Liver (tissue), 10 donors: ENCODE results near the gene CIB4. TPM values are rescaled to one million over a fixed set of nuclear protein-coding genes. Genes with fewer than 3 reads are reported as not detected.

Experiments used
- DNase-seq: peaks from one replicate; pipeline ENCODE4 v3.0.0-alpha.2; 2017; ENCODE audit warnings: low spot score
- H3K27ac ChIP-seq, 2 donors: one replicate each; pipeline ENCODE4 v1.7.0; 2013; ENCODE audit warnings: inconsistent platforms in 2 of 2, low read length in 2 of 2, control low read depth in 1 of 2, low read depth in 1 of 2, mild to moderate bottlenecking in 1 of 2
- H3K27me3 ChIP-seq, 4 donors: one replicate each; pipeline versions ENCODE4 v1.6.1 to v1.7.0; 2013; ENCODE audit warnings: low read length in 3 of 4, inconsistent platforms in 1 of 4, mild to moderate bottlenecking in 1 of 4, moderate library complexity in 1 of 4; ENCODE audit not compliant: control insufficient read depth in 4 of 4, insufficient read depth in 4 of 4
- H3K36me3 ChIP-seq, 4 donors: one replicate each; pipeline versions ENCODE4 v1.6.1 to v1.7.0; 2013; ENCODE audit warnings: low read length in 3 of 4, mild to moderate bottlenecking in 3 of 4, low read depth in 1 of 4, moderate library complexity in 1 of 4; ENCODE audit not compliant: control insufficient read depth in 4 of 4, insufficient read depth in 3 of 4
- H3K4me1 ChIP-seq, 4 donors: one replicate each; pipeline versions ENCODE4 v1.6.1 to v1.7.0; 2013; ENCODE audit warnings: low read length in 3 of 4, mild to moderate bottlenecking in 3 of 4, moderate library complexity in 1 of 4; ENCODE audit not compliant: control insufficient read depth in 4 of 4, insufficient read depth in 4 of 4
- H3K4me3 ChIP-seq, 3 donors: one replicate each; pipeline versions ENCODE4 v1.6.1 to v1.7.0; 2013; ENCODE audit warnings: low read length in 3 of 3, control low read depth in 1 of 3, low read depth in 1 of 3, mild to moderate bottlenecking in 1 of 3
- H3K9ac ChIP-seq, 2 donors: one replicate each; pipeline ENCODE4 v1.7.0; 2013; ENCODE audit warnings: low read length in 2 of 2, mild to moderate bottlenecking in 2 of 2, moderate library complexity in 2 of 2, control low read depth in 1 of 2, low read depth in 1 of 2
- H3K9me3 ChIP-seq, 4 donors: one replicate each; pipeline versions ENCODE4 v1.6.1 to v1.7.0; 2013; ENCODE audit warnings: low read length in 3 of 4; ENCODE audit not compliant: control insufficient read depth in 4 of 4
- CTCF ChIP-seq: fragments of 150-350 bp; IDR thresholded peaks from 2 replicates; pipeline ENCODE4 v1.5.1; 2017; ENCODE audit warnings: improper control_type of control experiment, low read depth, low read length; ENCODE audit not compliant: missing input control
- EGR1 ChIP-seq, 2 donors: IDR thresholded peaks; 2 replicates each; pipeline ENCODE4 v1.6.1; 2016 to 2018; ENCODE audit warnings: antibody characterized with exemption in 2 of 2, low read depth in 2 of 2
- FOXA1 ChIP-seq: IDR thresholded peaks from 2 replicates; pipeline ENCODE4 v1.6.1; 2016; ENCODE audit warnings: antibody characterized with exemption
- FOXA2 ChIP-seq: IDR thresholded peaks from 2 replicates; pipeline ENCODE4 v1.6.1; 2016; ENCODE audit warnings: antibody characterized with exemption
- HNF4A ChIP-seq, 2 donors: conservative IDR thresholded peaks; 2 replicates each; pipeline ENCODE4 v1.6.1; 2016; ENCODE audit warnings: antibody characterized with exemption in 2 of 2, mild to moderate bottlenecking in 2 of 2
- HNF4G ChIP-seq: IDR thresholded peaks from 2 replicates; pipeline ENCODE4 v1.6.1; 2016; ENCODE audit warnings: antibody characterized with exemption
- RAD21 ChIP-seq, 2 donors: IDR thresholded peaks; 2 replicates each; pipeline ENCODE4 v1.6.1; 2016; ENCODE audit warnings: antibody characterized with exemption in 2 of 2, mild to moderate bottlenecking in 2 of 2
- SP1 ChIP-seq: IDR thresholded peaks from 2 replicates; pipeline ENCODE4 v1.6.1; 2018; ENCODE audit warnings: antibody characterized with exemption, mild to moderate bottlenecking
- YY1 ChIP-seq: IDR thresholded peaks from 2 replicates; pipeline ENCODE4 v1.6.1; 2016; ENCODE audit warnings: antibody characterized with exemption, mild to moderate bottlenecking
- WGBS: extraction: QIAGEN DNeasy Blood & Tissue Kit; methylation state at CpG from one replicate; pipeline ENCODE4 v1.1.7; 2013; 5-methylcytosine and 5-hydroxymethylcytosine counted together
- polyA plus RNA-seq, 2 donors: library from polyadenylated mRNA; stranded (reverse) in 1 of 2; unstranded in 1 of 2; fragments of 200-250 nt in 1 of 2; fragments of >200 nt in 1 of 2; fragmentation: Nextera tagmentation in 1 of 2; extraction: Ambion mirVana in 1 of 2; gene quantifications; one replicate each; pipeline versions ENCODE4 v1.2.1 to v1.2.3, GENCODE V29; 2013 to 2015
- small RNA-seq: library from RNA; depleted of rRNA; stranded (forward); fragments of <200 nt; gene quantifications from one replicate; pipeline ENCODE3, GENCODE V24; 2014
- total RNA-seq, 2 donors: library from RNA; depleted of rRNA; stranded (reverse); fragments of >200 nt; gene quantifications; one replicate each; pipeline ENCODE4 v1.2.3, GENCODE V29; 2014
- donor health status: healthy.
- donor health status: healthy.
- donor health status: healthy.
- donor health status: healthy.
- donor health status: healthy.

CIB4 gene
- total and polyA plus RNA-seq, 4 donors: not detected

- Histone ChIP-seq H3K27me3 (peaks cover 0 to 3% (median 0%) of the 10 kb centered on the region in 4 donors), H3K4me1 (no peaks in the 10 kb centered on the region), H3K36me3 (no peaks in the 10 kb centered on the region), H3K27ac (no peak overlapping the region), H3K9ac (no peak overlapping the region), H3K4me3 (no peak overlapping the region), H3K9me3 (no peaks in the 10 kb centered on the region)
- WGBS: 86% methylated on average over 12 of the region's 12 CpGs
- DNase-seq: no peak
- no peak for TF ChIP-seq HNF4A (conservative IDR thresholded peaks at IDR 0.05)
- TF ChIP-seq FOXA1: no peak
- TF ChIP-seq HNF4G: no peak
- TF ChIP-seq EGR1 (IDR thresholded peaks at IDR 0.05; ENCODE audit: low read depth in 2 of 2): no peak
- no peak for TF ChIP-seq FOXA2
- TF ChIP-seq CTCF: no peak
- TF ChIP-seq SP1: no peak
- no peak for TF ChIP-seq YY1
- no peak for TF ChIP-seq RAD21 (IDR thresholded peaks at IDR 0.05)
Observed at GRCh38 chr2:26532301-26533250, 108.6 kb downstream of the CIB4 start.

Small RNA genes within 50 kb of the gene (small RNA-seq; reads per million reads assigned to genes)
- not detected for gene AC015977.1

Other genes with a start within 250 kb of the CIB4 start
- gene DRC1, start 239.4 kb downstream of the CIB4 start, total RNA-seq: under 1 TPM in 1 of 2 donors, not detected in 1; 0.28 TPM
- not detected for gene DRC1, start 239.4 kb downstream of the CIB4 start, polyA plus RNA-seq
- under 1 TPM in 1 of 2 donors, not detected in 1; 0.28 TPM for gene OTOF, start 163.2 kb downstream of the CIB4 start, total RNA-seq
- under 1 TPM; 0.06 to 0.07 TPM for gene OTOF, start 163.2 kb downstream of the CIB4 start, polyA plus RNA-seq
- gene KCNK3, start 51.4 kb upstream of the CIB4 start, total RNA-seq: 1 to 10 TPM in 1 of 2 donors, not detected in 1; 6.6 TPM
- 1 to 10 TPM in 1 of 2 donors, under 1 TPM in 1; 0.78 to 2.6 TPM for gene KCNK3, start 51.4 kb upstream of the CIB4 start, polyA plus RNA-seq
- 10 to 100 TPM; 11.4 to 30.7 TPM for gene SLC35F6, start 122.9 kb upstream of the CIB4 start, total RNA-seq
- gene SLC35F6, start 122.9 kb upstream of the CIB4 start, polyA plus RNA-seq: 10 to 100 TPM; 18.3 to 19.8 TPM
- 10 to 100 TPM in 1 of 2 donors, not detected in 1; 14.4 TPM for gene CENPA, start 144.7 kb upstream of the CIB4 start, total RNA-seq
- gene CENPA, start 144.7 kb upstream of the CIB4 start, polyA plus RNA-seq: 1 to 10 TPM in 1 of 2 donors, under 1 TPM in 1; 0.17 to 1.2 TPM
- gene DPYSL5, start 206.8 kb upstream of the CIB4 start, total RNA-seq: not detected
- gene DPYSL5, start 206.8 kb upstream of the CIB4 start, polyA plus RNA-seq: not detected